Loucy (cell line): ENCODE measurements around the gene EHMT2.

Experiments
- CTCF ChIP-seq: fragments of 200-600 bp; sonication (generic); conservative IDR thresholded peaks from 2 replicates; pipeline ENCODE4 v1.5.1; 2014; ENCODE audit warnings: mild to moderate bottlenecking, antibody characterized with exemption, low read length
- EZH2phosphoT487 ChIP-seq: fragments of 200-600 bp; IDR thresholded peaks from 2 replicates; pipeline ENCODE4 v1.6.1; 2018; ENCODE audit warnings: antibody characterized with exemption, mild to moderate bottlenecking, moderate library complexity, borderline replicate concordance

- no peak for TF ChIP-seq CTCF
- TF ChIP-seq EZH2phosphoT487 = no peak
These were observed 34.9 kb downstream of the EHMT2 start, which contains the start of gene NEU1 for GRCh38 chr6:31862344-31863235.
